PC-3 (cell line): ENCODE results near the gene WNT10A.

ENCODE experiments used
- CTCF ChIP-seq: fragments of 300-600 bp; sonication (generic); conservative IDR thresholded peaks from 2 replicates; pipeline ENCODE4 v1.5.1; 2017; ENCODE audit warnings: antibody characterized with exemption, low read depth, mild to moderate bottlenecking, low read length
- EZH2phosphoT487 ChIP-seq: fragments of 300-600 bp; sonication (generic); IDR thresholded peaks from 2 replicates; pipeline ENCODE4 v1.6.1; 2018; ENCODE audit warnings: mild to moderate bottlenecking, antibody characterized with exemption, low read length, borderline replicate concordance

GRCh38 chr2:218863021-218863520 lies 17.6 kb upstream of the WNT10A start:
- TF ChIP-seq EZH2phosphoT487 = no peak
- no peak for TF ChIP-seq CTCF
